GM15510 (cell line): ENCODE measurements around the gene LYZL6.

Source experiments
- POLR2A ChIP-seq: IDR thresholded peaks from 3 replicates; pipeline ENCODE4 v1.6.1; 2011; ENCODE audit warnings: borderline replicate concordance; ENCODE audit not compliant: insufficient read length; ENCODE audit errors: extremely low read depth

The LYZL6 gene

GRCh38 chr17:35920229-35920628 is 23.3 kb downstream of the LYZL6 start:
- TF ChIP-seq POLR2A = no peak

DNA sequence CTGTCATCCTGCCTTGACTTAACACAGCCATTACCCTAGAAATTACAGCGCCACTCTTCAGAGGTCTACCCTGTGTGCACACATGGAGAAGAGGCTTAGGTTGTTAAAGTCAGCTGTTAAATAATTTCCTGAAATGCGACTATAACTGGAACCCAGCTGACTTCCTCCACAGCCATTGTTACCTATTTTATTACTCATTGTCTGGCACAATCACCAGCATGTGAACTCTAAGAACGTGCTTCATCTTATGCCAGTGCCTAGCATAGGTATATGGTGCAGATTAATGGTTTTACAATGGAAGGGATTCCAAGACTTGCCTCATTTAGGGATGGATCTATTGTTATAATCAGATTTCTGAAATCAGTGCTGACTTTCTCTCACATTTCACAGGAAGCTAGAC is 24.8 kb downstream of the LYZL6 start:
- no peak for TF ChIP-seq POLR2A

DNA sequence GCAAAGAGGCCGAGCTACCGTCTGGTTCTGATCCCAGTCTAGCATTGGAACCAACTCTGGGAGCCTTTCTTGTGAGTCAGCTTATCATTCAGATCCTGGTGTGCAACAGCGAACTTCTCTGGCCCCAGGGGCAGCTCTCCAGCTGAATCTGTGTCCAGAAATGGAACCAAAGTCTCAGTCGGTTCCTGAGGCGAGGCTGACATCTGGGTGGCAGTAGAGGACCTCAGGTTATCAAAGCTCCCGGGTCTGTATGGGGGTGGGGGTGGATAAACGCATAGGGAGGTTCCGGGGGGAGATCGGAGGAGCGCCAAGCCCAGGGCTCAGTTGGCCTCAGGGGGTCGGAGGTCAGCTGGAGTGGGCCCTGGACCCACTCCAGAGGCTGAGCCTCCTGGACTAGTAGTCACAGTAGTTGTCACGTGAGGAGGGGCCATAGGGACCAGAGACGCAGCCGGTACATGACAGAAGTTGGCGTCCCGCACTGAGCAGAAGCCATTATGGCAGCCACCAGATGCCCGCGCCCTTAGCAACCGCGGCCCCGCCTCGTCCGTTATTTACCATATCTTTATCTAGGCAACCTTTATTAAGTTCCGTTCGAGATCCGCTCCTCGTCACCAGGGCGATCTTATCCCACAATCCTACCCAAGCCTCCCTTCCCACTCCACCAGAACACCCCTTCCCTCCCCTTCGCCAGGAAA is 25.8 kb downstream of the LYZL6 start:
- TF ChIP-seq POLR2A = no peak

DNA sequence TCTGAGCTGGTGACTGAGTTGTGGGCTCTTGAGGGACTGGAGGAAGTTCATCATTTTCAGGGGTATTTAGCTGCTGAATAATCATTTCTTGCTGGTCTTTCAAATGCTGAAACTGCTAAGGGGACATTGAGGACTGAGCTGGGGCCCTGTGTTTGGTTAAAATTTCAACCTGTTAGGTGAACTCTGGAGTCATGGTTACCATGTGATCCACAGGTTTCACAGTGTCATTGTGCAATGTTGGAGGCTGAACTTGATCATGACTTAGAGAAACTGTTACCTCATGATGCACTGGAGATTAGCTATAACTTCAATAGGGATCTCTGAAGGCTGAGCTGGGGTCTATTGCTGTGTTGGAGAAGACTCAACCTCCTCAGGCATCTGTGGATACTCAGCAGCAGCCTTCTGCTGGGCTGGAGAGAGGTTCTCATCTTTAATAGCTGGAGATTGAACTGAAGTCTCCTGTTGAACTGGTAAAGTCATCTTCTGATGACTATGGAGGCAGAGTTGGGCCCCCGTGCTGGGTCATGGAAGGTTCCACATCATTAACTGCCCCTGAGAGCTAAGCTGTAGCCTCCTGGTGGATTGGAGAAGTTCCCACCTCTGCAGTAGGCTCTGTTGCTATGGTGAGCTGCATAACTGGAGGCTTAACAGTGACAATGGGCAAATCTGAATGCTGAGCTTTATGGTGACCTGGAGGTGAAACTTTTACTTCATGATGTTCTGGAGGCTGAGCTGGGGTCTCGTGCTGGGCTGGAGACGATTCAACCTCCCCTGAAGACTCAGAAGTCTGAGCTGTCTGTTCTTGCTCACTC is 28.2 kb downstream of the LYZL6 start:
- TF ChIP-seq POLR2A = no peak

DNA sequence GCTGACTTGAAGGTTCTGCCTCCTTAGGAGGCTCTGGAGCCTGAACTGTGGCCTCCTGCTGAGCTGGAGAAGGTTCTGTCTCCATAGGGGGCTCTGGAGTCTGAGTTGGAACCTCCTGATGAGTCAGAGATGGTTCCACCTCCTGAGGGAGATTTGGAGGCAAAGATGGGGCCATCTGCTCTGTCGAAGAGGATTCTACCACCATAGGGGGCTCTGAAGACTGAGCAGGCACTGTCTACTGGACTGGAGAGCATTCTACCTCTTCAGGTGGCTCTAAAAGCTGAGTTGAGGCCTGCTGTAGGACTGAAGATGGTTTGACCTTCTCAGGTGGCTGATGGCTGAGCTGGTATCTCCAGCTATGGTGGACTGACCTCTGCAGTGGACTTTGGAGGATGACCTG is 29.2 kb downstream of the LYZL6 start:
- TF ChIP-seq POLR2A = no peak

DNA sequence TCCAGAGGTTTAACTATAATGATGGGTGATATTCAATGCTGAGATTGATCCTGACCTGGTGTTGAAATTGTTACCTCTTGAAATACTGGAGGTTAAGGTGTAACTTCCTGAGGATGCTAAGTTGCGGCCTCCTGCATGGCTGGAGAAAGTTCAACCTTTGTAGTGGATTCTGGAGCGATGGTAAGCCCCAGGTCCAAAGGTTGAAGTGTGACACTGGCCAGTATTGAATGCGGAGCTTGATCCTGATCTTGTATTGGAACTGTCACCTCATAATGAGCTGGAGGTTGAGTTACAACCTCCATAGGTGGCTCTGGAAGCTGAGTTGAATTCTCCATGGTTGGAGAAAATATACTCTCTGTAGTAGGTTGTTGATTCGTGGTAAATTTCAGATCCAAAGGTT is 29.9 kb downstream of the LYZL6 start:
- TF ChIP-seq POLR2A = no peak

GRCh38 chr17:35912942-35913341 is 30.6 kb downstream of the LYZL6 start:
- no peak for TF ChIP-seq POLR2A

DNA sequence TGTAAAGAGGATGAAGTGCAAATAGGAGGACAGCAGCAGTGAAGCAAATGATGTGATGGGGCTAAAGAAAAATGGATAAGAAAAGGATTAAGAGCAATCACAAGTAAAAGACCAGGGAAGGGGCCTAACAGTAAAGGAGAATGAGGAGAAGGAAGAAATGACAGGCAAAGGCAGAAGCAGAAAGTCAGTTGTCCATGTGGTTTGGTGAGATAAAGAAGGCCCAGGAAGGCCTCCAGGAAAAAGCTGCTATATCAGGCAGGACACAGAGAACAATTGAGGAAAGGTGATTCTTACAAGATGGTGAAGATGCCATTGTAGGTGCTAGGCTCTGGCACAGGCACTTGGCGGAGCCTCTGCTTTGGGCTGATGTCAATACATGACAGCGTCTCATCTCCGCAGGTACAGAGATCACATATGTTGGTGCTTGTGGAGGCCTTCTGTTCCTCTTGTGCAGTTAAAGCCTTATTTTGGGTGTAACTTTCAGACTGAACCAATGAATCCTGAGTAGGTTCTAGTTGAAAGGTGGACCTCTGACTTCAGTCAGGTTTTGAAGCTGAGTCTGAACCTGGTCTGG is 31.1 kb downstream of the LYZL6 start:
- no peak for TF ChIP-seq POLR2A

- no peak for TF ChIP-seq POLR2A
Observed at GRCh38 chr17:35909408-35909807, 34.1 kb downstream of the LYZL6 start.

- no peak for TF ChIP-seq POLR2A
Observed at GRCh38 chr17:35907691-35908090, 35.8 kb downstream of the LYZL6 start.

GRCh38 chr17:35906926-35907637 is 36.4 kb downstream of the LYZL6 start:
- TF ChIP-seq POLR2A = no peak

DNA sequence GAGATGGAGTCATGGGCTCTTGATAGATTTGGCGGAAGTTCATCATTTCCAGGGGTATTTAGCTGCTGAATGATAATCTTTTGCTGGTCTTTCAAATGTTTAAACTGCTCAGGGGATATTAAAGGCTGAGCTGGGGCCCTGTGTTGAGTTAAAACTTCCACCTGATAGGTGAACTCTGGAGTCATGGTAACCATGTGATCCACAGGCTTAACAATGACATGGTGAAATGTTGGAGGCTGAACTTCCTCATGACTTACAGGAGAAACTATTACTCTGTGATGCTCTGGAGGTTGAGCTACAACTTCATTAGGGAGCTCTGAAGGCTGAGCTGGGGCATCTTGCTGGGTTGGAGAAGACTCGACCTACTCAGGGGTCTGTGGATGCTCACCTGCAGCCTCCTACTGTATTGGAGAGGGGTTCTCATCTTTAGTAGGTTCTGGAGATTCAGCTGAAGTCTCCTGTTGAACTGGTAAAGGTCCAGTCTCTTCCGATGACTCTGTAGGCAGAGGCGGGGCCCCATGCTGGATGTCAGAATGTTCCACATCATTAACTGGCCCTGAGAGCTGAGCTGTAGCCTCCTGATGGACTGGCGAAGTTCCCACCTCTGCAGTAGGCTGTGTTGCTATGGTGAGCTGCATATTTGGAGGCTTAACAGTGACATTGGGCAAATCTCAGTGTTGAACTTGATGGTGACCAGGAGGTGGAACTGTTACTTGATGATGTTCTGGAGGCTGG is 37.2 kb downstream of the LYZL6 start:
- TF ChIP-seq POLR2A = no peak

DNA sequence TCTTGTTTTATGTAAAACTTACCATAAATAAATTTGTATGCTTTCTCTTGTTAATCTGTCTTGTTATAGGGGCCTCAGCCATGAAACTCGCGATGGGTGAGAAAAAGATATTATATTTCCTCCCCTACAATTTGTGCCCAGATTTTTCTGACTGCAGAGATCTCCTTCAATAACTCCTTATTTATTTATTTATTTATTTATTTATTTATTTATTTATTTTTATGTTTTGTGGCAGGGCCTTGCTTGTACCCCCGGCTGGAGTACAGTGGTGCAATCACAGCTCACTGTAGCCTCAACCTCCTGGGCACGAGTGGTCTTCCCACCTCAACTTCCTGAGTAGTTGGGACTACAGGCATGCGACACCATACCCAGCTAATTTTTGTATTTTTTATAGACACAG is 40.1 kb downstream of the LYZL6 start:
- TF ChIP-seq POLR2A = no peak

DNA sequence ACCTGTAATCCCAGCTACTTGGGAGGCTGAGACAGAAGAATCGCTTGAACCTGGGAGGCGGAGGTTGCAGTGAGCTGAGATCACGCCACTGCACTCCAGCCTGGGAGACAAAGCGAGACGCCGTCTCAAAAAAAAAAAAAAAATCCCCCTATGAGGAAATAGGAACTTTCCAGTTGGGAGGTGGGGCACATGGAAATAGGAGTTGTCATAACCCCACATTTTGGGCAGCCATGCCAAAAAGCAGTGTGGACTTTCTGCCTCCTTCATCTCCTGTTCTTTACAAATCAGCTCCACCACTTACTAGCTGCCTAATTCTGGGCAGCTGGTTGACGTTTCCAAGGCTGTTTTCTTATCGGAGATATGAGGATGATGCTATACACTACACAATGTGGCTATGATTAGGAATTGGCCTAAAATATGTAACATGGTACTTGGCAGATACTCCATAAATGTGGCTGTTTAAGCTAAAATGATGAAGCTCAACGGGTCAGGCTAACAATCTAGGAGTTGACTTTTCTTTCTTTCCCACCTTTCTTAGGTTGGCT is 41.8 kb downstream of the LYZL6 start:
- TF ChIP-seq POLR2A = no peak

GRCh38 chr17:35900708-35901480 is 42.6 kb downstream of the LYZL6 start:
- no peak for TF ChIP-seq POLR2A
